OCI-LY1 (cell line): ENCODE results near the gene KRT80.

ENCODE experiments used
- EZH2 ChIP-seq: fragments of 200-600 bp; sonication (generic), shearing (Covaris generic); IDR thresholded peaks from 2 replicates; pipeline ENCODE4 v1.8.0; 2017; ENCODE audit warnings: borderline replicate concordance, mixed run types, mild to moderate bottlenecking, antibody characterized with exemption, low read length, moderate library complexity, mixed read lengths
- TF ChIP-seq, protein P1 (sequence below): fragments of 200-600 bp; sonication (generic), shearing (Covaris generic); IDR thresholded peaks from 2 replicates; pipeline ENCODE4 v1.5.1; 2017; ENCODE audit warnings: mild to moderate bottlenecking, antibody characterized with exemption, low read length, moderate library complexity, mixed read lengths

DNA sequence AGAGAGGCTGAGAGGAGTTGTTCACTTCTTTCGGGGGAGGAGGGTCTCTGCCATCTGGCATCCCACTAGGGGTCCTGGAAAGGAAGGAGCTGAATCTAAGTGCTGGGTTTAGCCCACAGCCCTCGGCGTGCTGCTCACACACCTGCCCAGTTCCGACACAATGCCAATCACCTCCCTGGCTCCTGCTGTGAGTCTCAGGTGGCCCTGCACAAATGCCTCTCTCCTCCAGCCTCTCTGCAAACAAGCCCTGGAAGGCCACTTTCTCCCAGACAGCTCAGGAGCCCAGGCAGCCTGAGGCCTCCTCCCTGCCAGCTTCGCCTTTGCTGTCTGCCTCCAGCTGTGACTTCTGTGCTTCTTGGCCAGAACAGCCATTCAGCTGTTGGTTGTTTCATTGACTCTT is 61.1 kb downstream of the KRT80 start:
- TF ChIP-seq, protein P1, sequence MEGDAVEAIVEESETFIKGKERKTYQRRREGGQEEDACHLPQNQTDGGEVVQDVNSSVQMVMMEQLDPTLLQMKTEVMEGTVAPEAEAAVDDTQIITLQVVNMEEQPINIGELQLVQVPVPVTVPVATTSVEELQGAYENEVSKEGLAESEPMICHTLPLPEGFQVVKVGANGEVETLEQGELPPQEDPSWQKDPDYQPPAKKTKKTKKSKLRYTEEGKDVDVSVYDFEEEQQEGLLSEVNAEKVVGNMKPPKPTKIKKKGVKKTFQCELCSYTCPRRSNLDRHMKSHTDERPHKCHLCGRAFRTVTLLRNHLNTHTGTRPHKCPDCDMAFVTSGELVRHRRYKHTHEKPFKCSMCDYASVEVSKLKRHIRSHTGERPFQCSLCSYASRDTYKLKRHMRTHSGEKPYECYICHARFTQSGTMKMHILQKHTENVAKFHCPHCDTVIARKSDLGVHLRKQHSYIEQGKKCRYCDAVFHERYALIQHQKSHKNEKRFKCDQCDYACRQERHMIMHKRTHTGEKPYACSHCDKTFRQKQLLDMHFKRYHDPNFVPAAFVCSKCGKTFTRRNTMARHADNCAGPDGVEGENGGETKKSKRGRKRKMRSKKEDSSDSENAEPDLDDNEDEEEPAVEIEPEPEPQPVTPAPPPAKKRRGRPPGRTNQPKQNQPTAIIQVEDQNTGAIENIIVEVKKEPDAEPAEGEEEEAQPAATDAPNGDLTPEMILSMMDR, result no peak
- no peak for TF ChIP-seq EZH2
